Stimulated activated effector memory CD8-positive, alpha-beta T cell treated with anti-CD3 and anti-CD28 coated beads, Interleukin-12 subunit alpha, Interleukin-12 subunit beta, amount 100 ng/mL, for 72 hours (primary cell): ENCODE measurements around the gene PTPRE.

ENCODE experiments used
- ATAC-seq: fragments of 150-1000 bp; cut with Tn5 transposase; 2 replicates; pipeline ENCODE4 v1.10.0; 2021
- DNase-seq, 2 donors: peaks; one replicate each; pipeline ENCODE4 v3.0.0; 2021 to 2022; ENCODE audit warnings: low spot score in 2 of 2
- H3K27ac Mint-ChIP-seq: one replicate; pipeline ENCODE4 v1.8.0; 2022; ENCODE audit warnings: mild to moderate bottlenecking, mixed read lengths
- H3K36me3 Mint-ChIP-seq: one replicate; pipeline ENCODE4 v1.8.0; 2022; ENCODE audit warnings: mild to moderate bottlenecking, mixed read lengths
- H3K4me1 Mint-ChIP-seq: one replicate; pipeline ENCODE4 v1.8.0; 2022; ENCODE audit warnings: mixed read lengths
- H3K4me3 Mint-ChIP-seq: one replicate; pipeline ENCODE4 v1.8.0; 2022; ENCODE audit warnings: mild to moderate bottlenecking, mixed read lengths
- H3K9me3 Mint-ChIP-seq: one replicate; pipeline ENCODE4 v1.8.0; 2022; ENCODE audit warnings: mixed read lengths

PTPRE gene

GRCh38 chr10:128115356-128115755, 208.5 kb downstream of the PTPRE start:
- Mint-ChIP-seq H3K4me1 (no peaks in the 10 kb centered on the region), H3K9me3 (no peaks in the 10 kb centered on the region), H3K27ac (no peak overlapping the region), H3K36me3 (no peaks in the 10 kb centered on the region), H3K4me3 (no peak overlapping the region)
- DNase-seq (no peak), ATAC-seq (no peak)

GRCh38 chr10:128116187-128116586, 209.3 kb downstream of the PTPRE start:
- DNase-seq (no peak), ATAC-seq (no peak)
- Mint-ChIP-seq H3K9me3 (no peaks in the 10 kb centered on the region), H3K27ac (no peak overlapping the region), H3K36me3 (no peaks in the 10 kb centered on the region), H3K4me1 (no peaks in the 10 kb centered on the region), H3K4me3 (no peak overlapping the region)

- Mint-ChIP-seq H3K4me1 (no peaks in the 10 kb centered on the region), H3K36me3 (peaks cover 6% of the 10 kb centered on the region), H3K27ac (no peak overlapping the region), H3K4me3 (no peak overlapping the region), H3K9me3 (no peaks in the 10 kb centered on the region)
- ATAC-seq (no peak), DNase-seq (no peak)
Measured at GRCh38 chr10:128116851-128117615, 210.1 kb downstream of the PTPRE start.

GRCh38 chr10:128121750-128122412, 215.0 kb downstream of the PTPRE start:
- Mint-ChIP-seq H3K36me3 (peaks cover 53% of the 10 kb centered on the region), H3K27ac (no peak overlapping the region), H3K4me1 (peaks cover 18% of the 10 kb centered on the region), H3K9me3 (no peaks in the 10 kb centered on the region), H3K4me3 (no peak overlapping the region)
- ATAC-seq = no peak
- no peak for DNase-seq

GRCh38 chr10:128122931-128123330, 216.0 kb downstream of the PTPRE start:
- DNase-seq (no peak), ATAC-seq (no peak)
- Mint-ChIP-seq H3K27ac (no peak overlapping the region), H3K9me3 (no peaks in the 10 kb centered on the region), H3K4me1 (peaks cover 24% of the 10 kb centered on the region), H3K4me3 (no peak overlapping the region), H3K36me3 (peaks cover 58% of the 10 kb centered on the region)

GRCh38 chr10:128123846-128124245, 216.9 kb downstream of the PTPRE start:
- H3K36me3 Mint-ChIP-seq = peaks cover 58% of the 10 kb centered on the region
- H3K27ac Mint-ChIP-seq = peak overlapping the region; percentile 89
- no peaks in the 10 kb centered on the region for H3K9me3 Mint-ChIP-seq
- H3K4me1 Mint-ChIP-seq = peaks cover 24% of the 10 kb centered on the region
- H3K4me3 Mint-ChIP-seq = peak overlapping the region; percentile 91
- no peak for ATAC-seq
- no peak for DNase-seq

GRCh38 chr10:128124813-128125403, 218.0 kb downstream of the PTPRE start:
- DNase-seq (no peak), ATAC-seq (no peak)
- Mint-ChIP-seq H3K36me3 (peaks cover 58% of the 10 kb centered on the region), H3K27ac (peak overlapping the region; percentile 89), H3K4me1 (peaks cover 24% of the 10 kb centered on the region), H3K9me3 (no peaks in the 10 kb centered on the region), H3K4me3 (peak overlapping the region; percentile 91)

GRCh38 chr10:128125416-128125943, 218.6 kb downstream of the PTPRE start:
- H3K4me3 Mint-ChIP-seq = peak overlapping the region; percentile 91
- no peaks in the 10 kb centered on the region for H3K9me3 Mint-ChIP-seq
- peak overlapping the region; percentile 89 for H3K27ac Mint-ChIP-seq
- peaks cover 24% of the 10 kb centered on the region for H3K4me1 Mint-ChIP-seq
- ATAC-seq (no peak), DNase-seq (no peak)
- H3K36me3 Mint-ChIP-seq = peaks cover 58% of the 10 kb centered on the region

- H3K9me3 Mint-ChIP-seq = no peaks in the 10 kb centered on the region
- H3K4me1 Mint-ChIP-seq = peaks cover 24% of the 10 kb centered on the region
- ATAC-seq (peak; percentile 90), DNase-seq (peak; percentile 78 to 93)
- H3K4me3 Mint-ChIP-seq = peak within 1 kb of the TSS; percentile 91
- peak within 1 kb of the TSS; percentile 89 for H3K27ac Mint-ChIP-seq
- H3K36me3 Mint-ChIP-seq = peaks cover 58% of the 10 kb centered on the region
Measured at GRCh38 chr10:128125944-128126764, 219.3 kb downstream of the PTPRE start, which contains the start of gene MKI67. TSS of gene MKI67 (minus strand) at chr10:128126423. CDS start at chr10:128125667, 756 bp downstream.

- ATAC-seq (no peak), DNase-seq (no peak)
- Mint-ChIP-seq H3K36me3 (peaks cover 37% of the 10 kb centered on the region), H3K27ac (no peak overlapping the region), H3K9me3 (no peaks in the 10 kb centered on the region), H3K4me3 (no peak overlapping the region), H3K4me1 (peaks cover 24% of the 10 kb centered on the region)
Measured at GRCh38 chr10:128128582-128128981, 221.7 kb downstream of the PTPRE start.

GRCh38 chr10:128130051-128130450, 223.1 kb downstream of the PTPRE start:
- DNase-seq = no peak
- H3K4me3 Mint-ChIP-seq = no peak overlapping the region
- H3K27ac Mint-ChIP-seq = no peak overlapping the region
- peaks cover 22% of the 10 kb centered on the region for H3K36me3 Mint-ChIP-seq
- peaks cover 13% of the 10 kb centered on the region for H3K4me1 Mint-ChIP-seq
- no peak for ATAC-seq
- no peaks in the 10 kb centered on the region for H3K9me3 Mint-ChIP-seq
